ENCODE results near the gene ACTG2. TPM values are rescaled to one million over a fixed set of nuclear protein-coding genes. Genes with fewer than 3 reads are reported as not detected.

ACTG2 gene
- polyA plus RNA-seq, 3 donors, result not detected

- peaks cover 0 to 4% (median 0%) of the 10 kb centered on the region in 7 donors for H3K9me3 Mint-ChIP-seq
- H3K9me3 ChIP-seq (replicated peaks in 1 of 2; ENCODE audit: control insufficient read depth in 1 of 2, insufficient read depth in 1 of 2, low read length in 2 of 2), result no peaks in the 10 kb centered on the region
- no peak for TF ChIP-seq CTCF (IDR thresholded peaks at IDR 0.05)
- intact Hi-C loops (cut with micrococcal nuclease), result no loop called here
- H3K27ac ChIP-seq (ENCODE audit: low read depth in 1 of 2, low read length in 2 of 2), result no peak overlapping the region
- peaks cover 1 to 4% (median 3%) of the 10 kb centered on the region in 3 donors for H3K27me3 Mint-ChIP-seq (ENCODE audit: low read depth in 3 of 3)
- H3K27ac Mint-ChIP-seq, result no peak overlapping the region
- no peaks in the 10 kb centered on the region for H4K20me1 ChIP-seq (ENCODE audit: insufficient read depth, low read length)
- H3K4me2 ChIP-seq (replicated peaks; ENCODE audit: extremely low read depth, low read length, poor library complexity, severe bottlenecking), result no peak overlapping the region
- H3K79me2 ChIP-seq (ENCODE audit: insufficient read depth, low read length), result no peaks in the 10 kb centered on the region
- no peaks in the 10 kb centered on the region for H3K27me3 ChIP-seq (ENCODE audit: control insufficient read depth in 2 of 2, insufficient read depth in 2 of 2, low read length in 2 of 2)
- no peak overlapping the region for H3K4me3 ChIP-seq (replicated peaks in 1 of 3; ENCODE audit: low read depth in 2 of 3, low read length in 3 of 3)
- DNase-seq, result no peak
- no peak overlapping the region for H2AFZ ChIP-seq (ENCODE audit: insufficient read depth, low read depth, low read length, poor library complexity, severe bottlenecking)
- H3K9ac ChIP-seq (ENCODE audit: insufficient read depth, low read length, poor library complexity, severe bottlenecking), result no peak overlapping the region
- no peaks in the 10 kb centered on the region for H3K36me3 Mint-ChIP-seq
- no peaks in the 10 kb centered on the region for H3K36me3 ChIP-seq (replicated peaks in 1 of 2; ENCODE audit: control insufficient read depth in 1 of 2, insufficient read depth in 2 of 2, low read length in 2 of 2)
- no CpG with 5 or more reads among the region's 2 CpGs for WGBS (ENCODE audit: insufficient coverage)
- H3K4me1 ChIP-seq (ENCODE audit: control insufficient read depth in 1 of 2, insufficient read depth in 2 of 2, low read length in 2 of 2), result no peaks in the 10 kb centered on the region
- no peaks in the 10 kb centered on the region for H3K4me1 Mint-ChIP-seq
- H3K4me3 Mint-ChIP-seq, result no peak overlapping the region
Measured at GRCh38 chr2:73888388-73888787, 4.4 kb upstream of the ACTG2 start.

- no peak overlapping the region for H3K9ac ChIP-seq (ENCODE audit: insufficient read depth, low read length, poor library complexity, severe bottlenecking)
- H3K9me3 ChIP-seq (replicated peaks in 1 of 2; ENCODE audit: control insufficient read depth in 1 of 2, insufficient read depth in 1 of 2, low read length in 2 of 2), result no peaks in the 10 kb centered on the region
- no peaks in the 10 kb centered on the region for H3K27me3 ChIP-seq (ENCODE audit: control insufficient read depth in 2 of 2, insufficient read depth in 2 of 2, low read length in 2 of 2)
- no peaks in the 10 kb centered on the region for H4K20me1 ChIP-seq (ENCODE audit: insufficient read depth, low read length)
- no peak overlapping the region for H3K27ac ChIP-seq (ENCODE audit: low read depth in 1 of 2, low read length in 2 of 2)
- no peaks in the 10 kb centered on the region for H3K4me1 ChIP-seq (ENCODE audit: control insufficient read depth in 1 of 2, insufficient read depth in 2 of 2, low read length in 2 of 2)
- H3K27ac Mint-ChIP-seq, result no peak overlapping the region
- no peak overlapping the region for H2AFZ ChIP-seq (ENCODE audit: insufficient read depth, low read depth, low read length, poor library complexity, severe bottlenecking)
- H3K27me3 Mint-ChIP-seq (ENCODE audit: low read depth in 3 of 3), result peaks cover 1 to 4% (median 3%) of the 10 kb centered on the region in 3 donors
- H3K9me3 Mint-ChIP-seq, result peaks cover 0 to 4% (median 0%) of the 10 kb centered on the region in 7 donors
- peaks cover under 1% of the 10 kb centered on the region for H3K4me1 Mint-ChIP-seq
- no peak for TF ChIP-seq CTCF (IDR thresholded peaks at IDR 0.05)
- no peak overlapping the region for H3K4me2 ChIP-seq (replicated peaks; ENCODE audit: extremely low read depth, low read length, poor library complexity, severe bottlenecking)
- no peaks in the 10 kb centered on the region for H3K36me3 ChIP-seq (replicated peaks in 1 of 2; ENCODE audit: control insufficient read depth in 1 of 2, insufficient read depth in 2 of 2, low read length in 2 of 2)
- no peaks in the 10 kb centered on the region for H3K79me2 ChIP-seq (ENCODE audit: insufficient read depth, low read length)
- no peak overlapping the region for H3K4me3 ChIP-seq (replicated peaks in 1 of 3; ENCODE audit: low read depth in 2 of 3, low read length in 3 of 3)
- H3K4me3 Mint-ChIP-seq, result no peak overlapping the region
- WGBS (ENCODE audit: insufficient coverage), result 60% methylated on average over 1 of the region's 5 CpGs
- intact Hi-C loops (cut with micrococcal nuclease), result no loop called here
- DNase-seq, result no peak
- H3K36me3 Mint-ChIP-seq, result no peaks in the 10 kb centered on the region
Measured at GRCh38 chr2:73889206-73889605, 3.6 kb upstream of the ACTG2 start.

Data from CD14-positive monocyte (primary cell).